ENCODE results near the gene KRAS.

- TF ChIP-seq CTCF (IDR thresholded peaks at IDR 0.05) (peak; percentile 39 to 68 (median 61)), POLR2A (IDR thresholded peaks at IDR 0.05) (no peak)
Measured at GRCh38 chr12:25241167-25242020, 9.3 kb downstream of the KRAS start.

Data from prostate gland (tissue), 2 donors.